HTR-8/SVneo (cell line): ENCODE data around the gene C1QTNF5.
A peak's percentile ranks its signal among the peaks of the same experiment; 100 is the strongest.

ENCODE experiments used
- DNase-seq: peaks from one replicate; pipeline ENCODE4 v3.0.0; 2011; ENCODE audit warnings: low spot score, mixed read lengths; ENCODE audit not compliant: insufficient read length
- FAIRE-seq: peaks from 2 replicates; lab custom pipeline; 2011; peaks lifted over from hg19 to GRCh38; lab: Jason Lieb, UNC

The C1QTNF5 gene

DNA sequence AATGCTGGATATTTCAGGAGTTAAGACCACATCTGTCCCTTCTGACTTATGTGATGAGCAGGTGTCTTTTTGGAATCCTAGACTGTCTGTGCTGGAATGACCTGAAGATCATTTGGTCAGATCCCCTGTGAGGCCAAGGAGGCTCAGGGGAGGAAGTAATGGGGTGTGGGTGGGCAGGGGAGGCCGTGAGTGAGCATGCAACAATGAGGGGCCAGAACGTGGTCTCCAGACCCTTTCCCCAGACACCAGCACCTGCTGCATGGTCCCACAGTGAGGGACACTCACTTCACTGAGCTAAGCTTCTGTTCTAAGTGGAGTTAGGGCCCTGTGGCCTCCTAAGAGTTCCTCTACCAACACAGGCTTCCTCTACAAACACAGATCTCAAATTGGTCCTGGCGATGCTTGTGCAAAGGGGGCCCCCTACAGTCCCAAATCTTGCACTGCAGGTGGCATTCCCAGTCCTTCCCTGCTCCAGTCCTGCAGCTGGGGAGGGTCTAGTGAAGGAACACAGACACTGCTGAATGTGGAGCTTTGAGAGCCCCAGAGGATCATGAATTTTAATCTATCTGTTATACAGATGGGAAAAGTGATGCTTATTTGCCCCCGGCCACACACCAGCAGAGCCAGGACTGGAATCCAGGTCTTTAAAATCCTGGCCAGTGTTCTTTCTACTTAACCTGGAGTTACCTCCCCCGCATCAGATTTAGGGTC, 33.4 kb upstream of the C1QTNF5 start:
- peak; percentile 80 for FAIRE-seq

DNA sequence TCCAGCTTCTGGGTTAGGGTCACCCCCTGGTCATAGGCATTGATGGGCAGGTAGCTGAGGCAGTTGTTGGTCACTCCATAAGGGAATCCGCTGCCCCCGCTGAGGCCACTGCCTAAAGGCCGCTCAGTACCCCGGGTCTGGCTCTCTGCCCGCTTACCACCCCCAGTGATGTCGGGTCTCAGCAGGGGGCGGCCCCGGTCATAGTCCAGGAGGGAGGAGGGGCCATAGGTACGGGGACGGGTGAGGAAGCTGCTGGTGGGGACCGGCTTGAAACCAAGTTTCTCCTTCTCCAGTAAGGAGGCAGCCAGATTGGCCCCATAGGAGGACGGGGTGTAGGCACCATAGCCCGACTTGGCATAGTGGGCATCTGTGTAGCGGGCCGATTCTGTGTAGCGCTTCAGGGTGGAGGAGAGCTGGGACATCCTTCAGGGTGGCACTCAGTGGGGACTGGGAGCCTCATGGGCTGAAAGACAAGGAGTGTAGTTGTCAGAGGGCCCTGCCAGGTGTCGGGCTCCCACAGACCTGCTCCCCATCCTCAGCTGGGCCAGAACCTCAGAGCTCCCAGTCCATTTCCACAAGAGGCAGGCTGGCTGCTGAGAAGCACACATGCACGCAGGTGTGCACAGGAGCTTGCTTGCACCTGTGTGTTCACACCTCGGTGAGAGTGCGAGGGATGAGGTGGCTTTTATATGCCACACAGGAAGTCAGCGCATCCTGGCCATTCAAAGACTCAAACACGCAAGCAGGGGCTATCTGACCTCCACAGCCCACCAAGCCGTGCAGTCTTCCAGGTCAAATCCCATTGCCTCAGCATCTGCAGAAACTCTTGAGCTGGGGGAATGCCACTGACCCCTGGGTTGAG, 32.6 kb upstream of the C1QTNF5 start:
- DNase-seq = no peak
- FAIRE-seq = no peak

More for the DNA sequence above, 33.4 kb upstream of the C1QTNF5 start:
- peak; percentile 80 for DNase-seq

DNA sequence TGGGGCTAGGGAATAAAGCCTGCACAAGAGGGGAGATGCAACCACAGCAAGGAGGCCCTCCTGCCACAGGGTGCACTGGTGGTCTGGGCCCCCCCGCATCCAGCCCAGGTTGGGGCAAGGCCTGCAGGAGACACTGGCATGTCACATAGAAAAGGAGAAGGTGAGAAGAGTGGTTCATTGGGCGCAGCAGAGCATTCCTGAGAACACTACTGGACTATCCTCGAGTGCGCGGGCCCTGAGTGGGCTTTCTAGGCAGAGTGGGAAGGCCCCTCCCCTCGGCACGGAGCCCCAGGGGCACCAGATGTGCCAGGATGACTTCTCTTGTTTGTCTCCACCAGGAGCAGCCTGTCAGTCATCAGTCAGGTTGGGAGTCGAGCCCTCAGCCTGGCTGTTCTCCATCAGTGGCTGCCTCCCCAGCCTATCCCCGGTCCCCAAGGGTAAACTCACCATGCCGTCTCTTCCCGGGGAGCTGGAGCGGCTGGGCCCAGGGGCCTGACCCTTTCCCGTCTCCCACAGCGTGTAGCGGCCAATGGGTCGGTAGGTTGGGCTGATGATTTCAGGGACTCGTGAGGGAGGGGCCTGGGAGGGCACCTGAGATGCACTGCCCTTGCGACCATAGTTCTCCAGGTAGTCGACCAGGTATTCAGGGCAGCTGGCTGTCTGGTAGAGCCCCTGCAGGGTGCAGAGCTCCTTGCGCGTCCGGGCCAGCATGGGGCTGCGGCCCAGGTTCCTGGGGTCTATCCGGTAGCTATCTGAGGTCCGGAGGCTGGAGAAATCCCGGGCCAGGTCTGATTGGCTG, 31.8 kb upstream of the C1QTNF5 start:
- DNase-seq (no peak), FAIRE-seq (no peak)

DNA sequence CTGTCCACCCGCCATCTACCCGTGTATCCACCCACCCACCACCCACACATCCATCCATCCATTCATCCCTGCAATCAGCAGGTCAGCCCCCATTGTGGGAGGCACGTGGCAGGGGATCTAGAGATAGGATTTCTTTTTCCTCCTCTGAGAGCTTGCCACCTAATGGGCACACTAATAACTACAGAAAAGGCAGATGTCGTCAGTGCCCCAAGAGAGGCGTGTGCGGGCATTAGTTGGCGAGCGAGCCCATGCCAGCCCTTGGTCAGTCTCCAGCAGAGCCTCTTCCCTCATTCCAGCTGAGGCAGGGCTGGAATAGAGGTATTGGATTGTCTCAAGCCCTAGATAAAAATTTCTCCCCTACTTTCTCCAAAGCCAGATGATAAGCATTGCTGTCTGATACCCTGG, 31.1 kb upstream of the C1QTNF5 start:
- FAIRE-seq (no peak), DNase-seq (no peak)

DNA sequence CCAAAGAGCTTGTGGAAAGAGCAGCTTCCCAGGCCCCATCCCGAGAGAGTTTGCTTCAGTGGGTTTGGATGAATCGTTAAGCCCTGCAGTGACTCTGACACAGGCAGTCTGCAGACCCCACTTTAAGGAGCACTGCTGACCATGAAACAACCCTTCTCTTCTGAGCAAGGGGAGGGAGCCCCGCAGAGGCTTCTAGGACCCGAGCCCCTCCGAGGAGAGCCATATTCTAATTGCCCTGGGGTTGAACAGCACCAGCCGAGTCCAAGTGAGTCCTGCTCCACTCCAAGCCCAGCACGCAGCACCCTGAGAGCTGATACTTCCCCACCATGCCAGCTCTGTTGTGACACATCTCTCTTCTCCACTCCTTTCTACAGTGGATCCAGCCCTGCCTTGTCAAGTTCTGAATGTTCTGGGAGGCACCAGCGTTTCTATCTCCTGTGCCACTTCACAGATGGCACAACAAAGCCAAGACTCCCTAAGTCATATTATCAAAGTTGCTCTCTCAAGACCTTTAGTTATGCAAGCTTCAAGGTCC, 30.5 kb upstream of the C1QTNF5 start:
- FAIRE-seq (no peak), DNase-seq (no peak)

DNA sequence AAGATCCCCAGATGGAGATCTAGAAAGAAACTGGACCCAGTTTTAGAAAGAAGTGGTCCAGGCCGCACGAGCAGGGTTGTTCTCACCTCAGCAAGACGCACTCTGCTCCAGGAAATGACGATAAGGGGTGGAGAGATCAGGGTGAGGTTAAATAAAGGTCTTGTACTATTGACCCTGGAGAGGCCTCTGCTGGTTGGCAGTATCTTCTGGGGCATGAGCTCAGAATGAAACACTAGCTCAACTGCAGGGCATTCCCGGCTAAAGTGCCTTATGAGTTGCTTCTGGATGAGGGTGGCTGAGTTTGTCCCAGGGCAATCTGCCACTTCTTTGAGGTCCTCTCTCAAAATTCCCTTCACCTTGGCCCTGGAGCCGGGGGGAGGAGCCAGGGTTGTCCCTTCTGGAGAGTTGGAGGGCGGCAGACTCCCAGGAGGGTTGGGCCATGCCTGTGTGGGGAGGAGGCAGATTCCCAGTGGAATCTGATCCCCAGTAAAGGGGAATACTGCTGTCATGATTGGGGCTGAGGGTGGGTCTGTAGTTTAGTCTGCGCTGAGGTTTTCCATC, 29.9 kb upstream of the C1QTNF5 start:
- DNase-seq (no peak), FAIRE-seq (no peak)

DNA sequence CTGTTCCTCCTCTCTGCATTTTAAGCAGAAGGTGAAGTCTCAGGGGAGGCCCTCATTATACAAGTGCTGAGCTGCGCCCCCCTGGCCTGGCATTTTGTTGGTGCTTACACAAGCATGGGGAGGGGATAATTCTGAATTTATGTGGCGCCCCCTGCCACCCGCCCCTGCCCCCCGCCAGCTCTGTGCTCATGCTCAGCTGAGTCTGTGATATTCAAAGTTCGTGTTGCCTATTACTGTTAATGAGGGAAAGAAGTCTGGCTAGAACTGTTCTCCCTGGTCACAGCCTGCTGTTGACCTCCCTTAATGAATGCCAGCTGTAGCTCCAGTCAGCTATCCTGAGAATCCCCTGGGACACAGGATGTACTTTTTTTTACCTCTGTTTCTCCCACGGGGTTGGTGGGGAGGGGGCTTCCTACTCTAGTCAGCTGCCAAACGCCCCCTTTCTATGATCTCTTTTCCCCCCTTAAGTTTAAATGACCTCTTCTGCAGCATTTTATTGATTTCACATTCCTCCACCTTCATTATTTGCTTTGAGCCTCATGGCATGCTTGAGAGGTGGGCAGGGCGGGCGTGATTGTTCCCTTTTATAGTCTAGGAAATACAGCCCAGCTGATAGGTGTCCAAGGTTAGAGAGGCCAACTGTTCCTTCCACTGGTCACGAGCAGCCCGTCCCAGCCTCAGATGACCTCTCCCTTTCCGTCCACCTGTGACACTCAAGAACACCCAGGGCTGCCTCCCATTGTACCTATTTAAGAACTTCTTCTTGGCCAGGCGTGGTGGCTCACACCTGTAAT, 28.6 kb upstream of the C1QTNF5 start:
- DNase-seq (no peak), FAIRE-seq (no peak)

DNA sequence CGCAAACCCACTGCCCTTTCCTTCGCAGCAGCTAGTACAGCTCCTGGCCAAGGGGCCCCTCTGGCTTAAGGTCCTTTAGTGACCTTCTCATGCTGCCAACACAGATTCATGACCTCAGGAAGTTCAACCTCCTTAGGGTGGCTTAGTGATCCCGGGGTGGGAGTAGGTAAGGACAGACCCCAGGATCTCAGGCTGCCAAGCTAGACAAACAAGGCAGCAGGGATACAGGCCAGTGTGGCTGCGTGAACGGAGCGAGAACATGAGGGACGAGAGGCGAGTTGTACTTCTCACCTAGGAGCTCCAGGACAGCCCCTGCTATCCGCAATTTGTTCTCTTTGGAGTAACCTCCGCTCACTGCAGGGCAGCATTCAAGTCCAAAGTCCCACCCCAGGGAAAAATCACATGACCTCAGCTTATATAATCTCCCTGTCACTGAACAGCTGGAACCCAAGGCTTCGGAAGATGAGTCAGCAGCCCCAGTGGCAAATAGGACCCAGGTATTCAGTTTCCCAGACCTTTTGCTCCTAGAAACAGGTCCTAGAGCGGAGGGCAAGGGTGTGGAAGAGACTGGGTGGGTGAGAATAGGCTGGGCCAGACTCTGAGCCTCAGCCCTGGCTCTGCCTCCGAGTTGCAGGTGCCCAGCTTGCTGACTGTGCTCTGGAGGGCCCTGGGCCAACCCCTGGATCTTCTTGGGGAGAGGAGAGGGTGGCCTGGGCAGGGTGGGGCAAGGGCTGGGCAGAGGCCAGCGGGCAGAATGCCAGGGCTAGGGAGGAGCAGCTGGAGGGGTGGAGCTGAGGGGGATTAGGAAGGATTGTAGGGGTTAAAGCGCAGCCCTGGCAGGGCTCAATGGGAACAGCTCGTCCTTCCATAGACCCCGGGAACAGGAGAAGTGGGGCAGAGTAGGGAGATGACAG, 27.7 kb upstream of the C1QTNF5 start:
- FAIRE-seq = no peak
- DNase-seq = no peak

DNA sequence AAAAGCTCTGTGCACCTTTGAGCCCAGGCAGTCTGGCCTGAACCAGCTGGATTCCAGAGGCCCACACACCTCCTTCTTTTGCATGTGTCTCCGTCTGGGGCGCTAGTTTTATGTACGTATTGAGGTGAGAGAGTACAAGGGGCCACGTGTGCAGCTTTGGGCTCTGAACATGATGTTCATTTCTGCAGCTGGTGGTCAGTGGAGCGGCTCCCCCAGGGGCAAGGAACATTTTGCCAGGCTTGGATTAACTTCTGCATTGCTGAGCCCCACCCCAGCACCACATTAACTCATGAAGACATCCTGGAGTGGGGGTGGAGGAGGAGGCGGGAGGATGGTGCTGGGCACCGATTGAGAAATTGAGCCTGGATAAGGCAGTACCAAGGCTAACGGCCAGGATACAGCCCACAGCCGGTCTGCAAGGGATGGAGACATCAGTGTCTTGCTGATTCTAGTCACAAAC, 27.0 kb upstream of the C1QTNF5 start:
- DNase-seq = no peak
- no peak for FAIRE-seq

DNA sequence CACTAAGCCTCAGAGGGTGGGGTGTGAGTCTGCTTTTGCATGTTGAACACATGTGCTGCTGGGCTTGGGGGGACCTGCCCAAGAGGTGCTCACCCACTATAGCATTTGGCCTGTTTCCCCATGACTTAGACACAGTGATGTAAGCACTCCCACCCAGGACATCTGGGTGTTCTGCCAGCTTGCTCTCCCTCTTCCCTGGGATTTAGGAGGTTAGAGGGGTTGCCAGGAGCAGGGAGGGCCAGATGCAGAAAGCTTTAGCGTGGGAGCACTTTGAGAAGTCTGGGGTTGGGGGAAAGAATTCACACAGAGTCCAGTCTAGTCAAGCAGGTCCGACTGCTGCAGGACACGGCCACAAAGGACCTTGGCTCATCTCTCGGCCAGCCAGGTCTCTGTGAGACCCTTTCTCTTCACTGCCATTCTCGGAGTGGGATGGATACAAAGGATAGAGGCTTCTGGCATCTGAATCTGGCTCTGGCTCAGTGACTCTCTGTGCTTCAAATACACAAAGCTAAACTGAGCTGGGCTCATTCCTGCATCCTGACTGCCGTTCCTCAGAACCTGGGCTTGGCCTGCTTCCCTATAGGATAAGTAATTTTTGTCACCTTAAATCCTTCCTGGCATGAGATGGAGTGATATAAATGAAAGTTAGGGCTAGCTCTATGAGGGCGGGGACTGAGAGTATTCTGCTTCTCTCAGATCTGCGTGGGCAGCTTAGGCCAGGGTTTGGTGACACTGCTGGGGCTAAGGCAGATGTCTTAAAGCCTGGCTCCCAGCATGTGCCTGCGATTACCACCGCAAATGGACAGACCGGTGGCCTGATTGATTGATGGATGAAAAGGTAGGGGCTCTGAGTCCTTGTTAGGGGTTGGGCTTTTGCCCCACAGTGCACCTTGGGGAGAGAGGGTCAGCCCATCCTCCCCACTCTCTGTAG, 26.3 kb upstream of the C1QTNF5 start:
- FAIRE-seq (no peak), DNase-seq (no peak)

DNA sequence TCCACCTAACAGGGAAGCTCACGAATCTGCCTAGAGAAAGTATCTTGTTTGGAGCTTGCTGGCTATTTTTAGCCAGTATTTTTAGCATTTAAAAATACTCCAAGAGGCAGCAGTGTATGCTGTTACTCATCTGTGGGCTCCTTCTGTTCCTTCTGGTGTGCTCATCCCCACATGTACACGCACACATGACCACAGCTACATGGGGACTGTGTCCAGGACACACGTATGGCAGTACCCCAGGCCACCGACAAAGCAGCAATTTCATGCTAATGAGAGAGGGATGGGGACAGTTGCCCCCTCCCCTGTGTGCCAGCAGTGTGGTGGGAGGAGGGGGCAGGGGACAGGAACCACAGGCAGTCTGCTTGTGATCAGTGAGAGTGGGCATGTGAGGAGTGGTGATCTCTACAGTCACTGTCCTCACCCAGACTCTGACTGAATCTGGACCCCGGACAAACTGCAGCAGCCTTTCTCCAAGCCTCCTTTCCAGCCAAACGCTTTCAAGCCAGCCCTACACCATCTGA, 24.4 kb upstream of the C1QTNF5 start:
- FAIRE-seq (peak; percentile 48), DNase-seq (no peak)

DNA sequence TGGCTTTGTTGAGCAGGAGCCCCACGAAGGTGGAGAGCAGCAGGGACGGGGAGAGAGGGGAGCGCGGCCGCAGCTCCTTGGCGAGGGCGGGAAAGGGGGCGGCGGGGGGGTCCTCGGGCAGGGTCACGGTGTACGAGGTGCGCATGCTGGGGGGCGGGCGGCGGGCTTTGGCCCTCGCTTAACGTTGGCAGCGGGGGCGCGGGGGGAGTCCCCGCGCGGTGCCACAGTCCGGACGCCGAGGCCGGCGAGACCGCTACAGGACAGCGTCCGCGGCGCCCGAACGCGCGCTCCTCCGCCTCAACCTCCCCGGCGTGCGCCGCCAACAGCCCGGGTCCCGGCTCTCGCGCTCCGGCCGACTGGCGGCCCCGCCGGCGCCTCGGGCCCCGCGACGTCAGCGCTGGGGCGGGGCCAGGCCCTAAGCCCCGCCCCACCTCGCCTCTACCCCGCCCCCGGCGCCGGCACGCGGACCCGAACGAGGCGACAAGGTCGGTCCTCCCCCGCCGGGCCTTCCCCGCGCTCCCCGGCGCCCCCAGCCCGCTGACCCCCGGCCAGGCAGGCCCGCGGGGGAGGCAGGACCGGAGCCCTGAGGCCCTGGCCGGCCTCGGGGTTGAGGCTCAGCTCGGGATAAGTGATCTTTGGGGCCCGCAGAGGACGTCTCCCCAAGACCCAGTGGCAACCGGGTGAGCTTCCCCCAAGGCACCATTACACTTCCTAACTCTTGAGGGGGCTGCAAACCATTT, 23.3 kb upstream of the C1QTNF5 start:
- DNase-seq = no peak
- FAIRE-seq = no peak

DNA sequence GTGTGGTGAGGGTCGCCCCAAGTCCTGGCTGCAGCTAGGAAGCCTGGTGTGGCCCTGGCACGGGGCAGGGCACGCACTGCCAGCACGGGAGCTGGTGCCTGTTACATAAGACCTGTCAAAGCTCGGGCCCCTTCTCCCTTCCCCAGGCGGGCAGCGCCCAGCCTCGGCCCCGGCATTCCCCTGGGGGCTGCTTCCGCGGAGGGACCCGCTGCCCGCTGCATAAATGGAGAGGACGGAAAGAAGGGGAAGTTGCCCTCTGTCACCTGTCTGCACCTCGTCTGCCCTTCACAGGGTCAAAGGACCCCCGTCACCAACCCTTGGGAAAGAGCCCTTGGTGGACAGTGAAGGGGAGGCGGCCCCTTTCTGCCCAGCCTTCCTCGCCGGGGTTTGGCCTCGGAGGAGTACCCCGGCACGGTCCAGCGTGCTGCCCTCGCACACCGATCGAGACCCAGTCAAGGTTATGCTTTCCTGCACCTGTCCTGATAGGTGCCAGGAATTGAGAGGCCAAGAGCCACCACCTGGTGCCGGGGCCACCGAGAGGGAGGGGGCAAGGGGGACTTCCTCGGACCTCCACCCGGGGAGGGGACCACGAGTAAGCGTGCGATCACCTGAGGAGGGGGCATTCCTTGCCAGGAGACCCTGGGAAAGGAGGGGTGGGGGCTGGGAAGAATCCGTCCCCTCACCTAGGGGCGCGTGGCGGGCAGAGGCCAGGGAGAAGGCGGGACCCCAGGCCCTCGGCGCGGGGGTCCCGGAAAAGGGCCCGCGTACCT, 22.6 kb upstream of the C1QTNF5 start:
- FAIRE-seq = no peak
- no peak for DNase-seq

DNA sequence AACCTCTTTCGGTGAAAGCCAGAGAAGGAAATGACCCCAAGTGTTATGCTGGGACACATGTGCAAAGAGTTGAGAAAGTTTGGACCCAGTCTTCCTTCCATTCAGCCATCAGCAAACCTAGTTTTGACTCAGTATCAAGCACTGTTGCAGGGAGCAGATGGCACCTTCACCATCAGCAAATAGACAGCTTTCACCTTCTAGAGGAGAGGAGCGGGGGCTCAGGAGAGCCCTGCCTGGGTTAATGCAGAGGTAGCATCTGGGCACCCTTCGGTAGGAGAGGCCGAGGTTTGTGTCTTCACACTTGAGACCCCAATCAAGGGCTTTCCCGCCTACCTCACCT, 22.0 kb upstream of the C1QTNF5 start:
- peak; percentile 23 for FAIRE-seq
- no peak for DNase-seq

DNA sequence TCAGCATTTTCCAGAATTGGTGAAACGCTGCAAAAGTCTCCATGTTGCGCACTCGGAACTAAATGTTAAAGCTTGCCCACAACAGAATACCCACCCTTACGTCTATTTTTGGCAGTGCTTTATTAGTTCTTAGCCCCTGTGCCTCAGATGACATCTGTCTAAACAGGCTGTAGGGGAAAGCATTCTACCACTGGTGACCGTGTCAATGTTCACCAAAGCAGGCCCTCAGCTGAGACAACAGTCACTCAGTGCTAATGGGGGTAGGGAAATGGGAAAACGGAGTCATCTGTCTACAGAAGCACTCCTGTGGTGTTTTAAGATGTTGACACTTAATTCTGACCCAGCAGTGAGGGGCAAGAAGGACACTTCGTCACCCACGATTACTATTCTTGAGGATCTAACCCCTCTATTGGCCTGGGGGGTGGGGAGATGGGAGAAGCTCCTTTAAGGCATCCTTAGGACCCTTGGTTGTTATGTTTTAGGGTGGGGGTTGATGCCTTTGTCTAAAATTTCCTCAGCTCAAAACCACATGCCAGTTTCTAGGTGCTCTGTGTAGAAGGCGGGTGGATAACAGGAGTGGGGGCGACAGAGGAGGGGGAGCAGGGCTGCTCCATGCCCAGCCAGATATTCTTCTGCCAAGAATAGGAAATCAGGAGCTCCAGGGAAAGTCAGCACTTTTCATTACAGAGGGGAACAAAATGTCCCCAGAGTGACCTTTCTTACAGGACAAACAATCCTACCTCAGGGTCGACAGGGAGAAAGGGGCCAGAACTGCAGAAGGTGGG, 21.4 kb upstream of the C1QTNF5 start:
- DNase-seq (no peak), FAIRE-seq (no peak)
